HepG2 (cell line): ENCODE data around the gene INHBE. TPM values are rescaled to one million over a fixed set of nuclear protein-coding genes. Genes with fewer than 3 reads are reported as not detected.

Source experiments
- ATAC-seq: fragments of 200-7000 bp; cut with Tn5 transposase; 3 replicates; pipeline ENCODE4 v1.9.1; 2020; ENCODE audit warnings: mild to moderate bottlenecking, moderate library complexity
- BruUV-seq: library from RNA; stranded (reverse); fragments of 400-500 nt; replicated peaks from 2 replicates; lab custom pipeline; 2021; lab: Mats Ljungman, UMichigan
- CTCF ChIA-PET: fragments of 300-600 bp; formaldehyde crosslinking; extraction: SDS; loops from one replicate; lab custom pipeline; 2021; ENCODE audit warnings: low total read pairs, inconsistent platforms, low intra/inter-chr PET ratio; lab: Yijun Ruan, JAX
- POLR2A ChIA-PET: fragments of 350-600 bp; sonication (Branson Sonifier 250); formaldehyde crosslinking; loops from one replicate; lab custom pipeline; 2020; ENCODE audit warnings: antibody characterized with exemption, inconsistent platforms; lab: Yijun Ruan, JAX
- DNase-seq: peaks from one replicate; pipeline ENCODE4 v3.0.0-alpha.2; 2015; ENCODE audit warnings: low spot score
- FAIRE-seq: peaks from 3 replicates; lab custom pipeline; 2011; peaks lifted over from hg19 to GRCh38; lab: Jason Lieb, UNC
- H2AFZ ChIP-seq: one replicate; pipeline ENCODE4 v1.6.1; 2011; ENCODE audit warnings: low read length, inconsistent platforms
- H3K27ac ChIP-seq: fragments of 300-600 bp; 3 replicates; pipeline ENCODE4 v1.8.0; 2011; ENCODE audit warnings: mixed run types, mild to moderate bottlenecking, mixed read lengths, low read length, inconsistent platforms; ENCODE audit not compliant: insufficient read depth; ENCODE audit errors: extremely low read length
- H3K27me3 ChIP-seq, 2 experiments: fragments of 200-600 bp in 1 of 2; 2 replicates in 1 of 2; 3 replicates in 1 of 2; pipeline versions ENCODE4 v1.6.0 to v1.8.0; 2011; ENCODE audit warnings: low read length in 2 of 2, mild to moderate bottlenecking in 2 of 2, moderate library complexity in 2 of 2, inconsistent platforms in 1 of 2; ENCODE audit not compliant: insufficient read depth in 2 of 2, control insufficient read depth in 1 of 2
- H3K36me3 ChIP-seq, 2 experiments: fragments of 200-600 bp in 1 of 2; replicated peaks in 1 of 2; 2 replicates in 1 of 2; 3 replicates in 1 of 2; pipeline versions ENCODE4 v1.5.1 to v1.8.0; 2011; ENCODE audit warnings: low read length in 2 of 2, inconsistent platforms in 1 of 2; ENCODE audit not compliant: insufficient read depth in 2 of 2, control insufficient read depth in 1 of 2
- H3K4me1 ChIP-seq: 2 replicates; pipeline ENCODE4 v1.5.1; 2012; ENCODE audit warnings: low read length, inconsistent platforms; ENCODE audit not compliant: insufficient read depth
- H3K4me2 ChIP-seq: 2 replicates; pipeline ENCODE4 v1.6.0; 2011; ENCODE audit warnings: low read depth, low read length, inconsistent platforms
- H3K4me3 ChIP-seq, 3 experiments: fragments of 200-600 bp in 1 of 3; sonication (generic), shearing (Covaris generic) in 1 of 3; replicated peaks in 1 of 3; 2 replicates each; pipeline ENCODE4 v1.5.1; 2011 to 2016; ENCODE audit warnings: low read length in 3 of 3, inconsistent platforms in 2 of 3, low read depth in 2 of 3, mild to moderate bottlenecking in 2 of 3, control low read depth in 1 of 3, mixed read lengths in 1 of 3; ENCODE audit not compliant: insufficient read depth in 1 of 3
- H3K79me2 ChIP-seq: one replicate; pipeline ENCODE4 v1.6.1; 2011; ENCODE audit warnings: low read length, inconsistent platforms; ENCODE audit not compliant: insufficient read depth
- H3K9ac ChIP-seq: 2 replicates; pipeline ENCODE4 v1.6.0; 2011; ENCODE audit warnings: mild to moderate bottlenecking, low read depth, low read length, inconsistent platforms; ENCODE audit not compliant: insufficient read depth
- H3K9me3 ChIP-seq: 2 replicates; pipeline ENCODE4 v1.5.1; 2012; ENCODE audit warnings: mild to moderate bottlenecking, low read length
- H4K20me1 ChIP-seq: 2 replicates; pipeline ENCODE4 v1.6.0; 2011; ENCODE audit warnings: inconsistent platforms, mild to moderate bottlenecking, low read length, moderate library complexity; ENCODE audit not compliant: insufficient read depth
- ETV5 ChIP-seq: IDR thresholded peaks from 2 replicates; pipeline ENCODE4 v1.6.1; 2018; ENCODE audit warnings: missing biosample characterization, missing genetic modification reagents, inconsistent platforms, borderline replicate concordance
- HES4 ChIP-seq: sonication (generic); formaldehyde crosslinking; IDR thresholded peaks from 2 replicates; pipeline ENCODE4 v1.9.0; 2021; ENCODE audit warnings: mild to moderate bottlenecking, missing genetic modification reagents, borderline replicate concordance
- KDM1A ChIP-seq: IDR thresholded peaks from 2 replicates; pipeline ENCODE4 v1.6.1; 2016; ENCODE audit warnings: missing compliant biosample characterization
- KDM3A ChIP-seq: IDR thresholded peaks from 2 replicates; pipeline ENCODE4 v1.6.1; 2018; ENCODE audit warnings: low read depth, missing compliant biosample characterization
- KDM4B ChIP-seq: sonication (generic); formaldehyde crosslinking; IDR thresholded peaks from 2 replicates; pipeline ENCODE4 v1.4.0; 2020; ENCODE audit warnings: missing genetic modification reagents
- SIX4 ChIP-seq: sonication (generic); formaldehyde crosslinking; IDR thresholded peaks from 2 replicates; pipeline ENCODE4 v1.4.0; 2020; ENCODE audit warnings: missing genetic modification reagents
- TGIF2 ChIP-seq: IDR thresholded peaks from 2 replicates; pipeline ENCODE4 v1.6.1; 2016; ENCODE audit warnings: control low read depth, missing compliant biosample characterization
- ZNF367 ChIP-seq: sonication (generic); formaldehyde crosslinking; IDR thresholded peaks from 2 replicates; pipeline ENCODE4 v1.4.0; 2020; ENCODE audit warnings: missing genetic modification reagents, borderline replicate concordance
- ZNF567 ChIP-seq: sonication (generic); formaldehyde crosslinking; IDR thresholded peaks from 2 replicates; pipeline ENCODE4 v1.8.1; 2023; ENCODE audit warnings: mild to moderate bottlenecking, missing genetic modification reagents, borderline replicate concordance
- ZNF780A ChIP-seq: sonication (generic); formaldehyde crosslinking; IDR thresholded peaks from 2 replicates; pipeline ENCODE4 v1.8.0; 2022; ENCODE audit warnings: mild to moderate bottlenecking, missing genetic modification reagents, moderate library complexity
- WGBS: methylation state at CpG from one replicate; pipeline ENCODE4 v1.1.6; 2017; ENCODE audit warnings: low lambda C conversion rate; 5-methylcytosine and 5-hydroxymethylcytosine counted together
- in situ Hi-C: cut with HindIII; loops from 2 replicates; pipeline ENCODE4 v1.10.0; 2017; ENCODE audit warnings: low pct_unique_long_range_greater_than_20kb; ENCODE audit not compliant: extremely low pct_ligation_motif_present
- intact Hi-C: fragments of 100-400 bp; cut with micrococcal nuclease; formaldehyde crosslinking; loops from one replicate; pipeline ENCODE4 v1.10.0; 2022; ENCODE audit not compliant: unreplicated experiment
- polyA plus RNA-seq, 8 experiments: library from polyadenylated mRNA; depleted of rRNA in 3 of 8; stranded (reverse) in 7 of 8; unstranded in 1 of 8; fragments of >200 nt; fragmentation: Illumina TruSeq in 4 of 8; extraction: Trizol in 4 of 8; gene quantifications; 2 replicates each; pipeline versions ENCODE4 v1.2.1 to v1.2.3, GENCODE V29; 2011 to 2016; ENCODE audit warnings: low read depth in 4 of 8, missing spikeins in 1 of 8, mixed read lengths in 1 of 8; ENCODE audit not compliant: insufficient read depth in 1 of 8
- total RNA-seq, 5 experiments: library from RNA; depleted of rRNA; stranded (reverse); fragments of >200 nt; fragmentation: Illumina TruSeq; extraction: Trizol; gene quantifications; 2 replicates each; pipeline ENCODE4 v1.2.3, GENCODE V29; 2016; ENCODE audit warnings: low read depth in 1 of 5
- TF ChIP-seq, protein P1 (sequence below): sonication (generic); formaldehyde crosslinking; IDR thresholded peaks from 2 replicates; pipeline ENCODE4 v1.5.0; 2020; ENCODE audit warnings: missing genetic modification reagents
- TF ChIP-seq, protein P2 (sequence below): sonication (generic); formaldehyde crosslinking; IDR thresholded peaks from 2 replicates; pipeline ENCODE4 v1.4.0; 2020; ENCODE audit warnings: missing genetic modification reagents, borderline replicate concordance
- TF ChIP-seq, protein P3 (sequence below): IDR thresholded peaks from 2 replicates; pipeline ENCODE4 v1.6.1; 2016; ENCODE audit warnings: control low read depth
- TF ChIP-seq, protein P4 (sequence below): sonication (generic); formaldehyde crosslinking; conservative IDR thresholded peaks from 2 replicates; pipeline ENCODE4 v1.8.0; 2022; ENCODE audit warnings: low read depth, missing genetic modification reagents

Gene INHBE
- total and polyA plus RNA-seq, 2 of the 13 experiments (the other 11 are each of a cell fraction or from before 2014, with no cell fraction given) = 17.0 to 32.0 TPM

DNA sequence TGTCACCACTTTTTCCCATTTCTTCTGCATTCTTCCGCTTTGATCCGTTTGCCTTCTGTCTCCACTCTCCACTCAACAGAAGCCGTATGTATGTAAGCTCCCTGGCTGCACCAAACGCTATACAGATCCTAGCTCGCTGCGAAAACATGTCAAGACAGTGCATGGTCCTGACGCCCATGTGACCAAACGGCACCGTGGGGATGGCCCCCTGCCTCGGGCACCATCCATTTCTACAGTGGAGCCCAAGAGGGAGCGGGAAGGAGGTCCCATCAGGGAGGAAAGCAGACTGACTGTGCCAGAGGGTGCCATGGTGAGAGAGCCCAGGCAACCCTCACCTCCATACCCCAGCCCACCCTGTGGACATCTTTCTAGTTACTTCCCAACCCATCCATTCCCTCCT, 12.8 kb downstream of the INHBE start:
- Histone ChIP-seq H3K4me2 (no peak overlapping the region), H3K4me1 (peaks cover 35% of the 10 kb centered on the region), H3K4me3 (no peak overlapping the region), H3K27ac (no peak overlapping the region), H3K79me2 (no peaks in the 10 kb centered on the region), H3K9ac (no peak overlapping the region), H3K27me3 (peaks cover 0 to 48% of the 10 kb centered on the region in 2 experiments; a peak in 3 of 5 replicates), H2AFZ (no peak overlapping the region), H4K20me1 (no peaks in the 10 kb centered on the region), H3K36me3 (no peaks in the 10 kb centered on the region), H3K9me3 (no peaks in the 10 kb centered on the region)
- FAIRE-seq (no peak), DNase-seq (no peak), ATAC-seq (no peak)
- intact Hi-C loops (no loop called here), in situ Hi-C loops (no loop called here)
- CTCF ChIA-PET = no interaction called here
- POLR2A ChIA-PET = no interaction called here
- WGBS = 50% methylated on average over 11 of the region's 11 CpGs
- TF ChIP-seq ZNF567 (CRISPR knock-in tag) = no peak
- TF ChIP-seq, protein P1, sequence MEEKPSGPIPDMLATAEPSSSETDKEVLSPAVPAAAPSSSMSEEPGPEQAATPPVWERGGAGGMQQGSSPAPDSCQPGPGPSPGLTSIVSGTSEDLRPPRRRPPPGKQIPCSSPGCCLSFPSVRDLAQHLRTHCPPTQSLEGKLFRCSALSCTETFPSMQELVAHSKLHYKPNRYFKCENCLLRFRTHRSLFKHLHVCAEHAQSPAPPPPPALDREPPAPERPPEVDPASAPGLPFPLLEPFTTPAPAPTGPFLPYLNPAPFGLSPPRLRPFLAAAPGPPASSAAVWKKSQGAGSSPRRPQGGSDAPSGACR (CRISPR knock-in tag) = no peak
- TF ChIP-seq ZNF780A (CRISPR knock-in tag) = no peak
- no peak for TF ChIP-seq ETV5 (CRISPR knock-in tag)
- no peak for TF ChIP-seq KDM1A (CRISPR knock-in tag)
- TF ChIP-seq, protein P2, sequence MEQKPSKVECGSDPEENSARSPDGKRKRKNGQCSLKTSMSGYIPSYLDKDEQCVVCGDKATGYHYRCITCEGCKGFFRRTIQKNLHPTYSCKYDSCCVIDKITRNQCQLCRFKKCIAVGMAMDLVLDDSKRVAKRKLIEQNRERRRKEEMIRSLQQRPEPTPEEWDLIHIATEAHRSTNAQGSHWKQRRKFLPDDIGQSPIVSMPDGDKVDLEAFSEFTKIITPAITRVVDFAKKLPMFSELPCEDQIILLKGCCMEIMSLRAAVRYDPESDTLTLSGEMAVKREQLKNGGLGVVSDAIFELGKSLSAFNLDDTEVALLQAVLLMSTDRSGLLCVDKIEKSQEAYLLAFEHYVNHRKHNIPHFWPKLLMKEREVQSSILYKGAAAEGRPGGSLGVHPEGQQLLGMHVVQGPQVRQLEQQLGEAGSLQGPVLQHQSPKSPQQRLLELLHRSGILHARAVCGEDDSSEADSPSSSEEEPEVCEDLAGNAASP (CRISPR knock-in tag) = no peak
- no peak for TF ChIP-seq KDM4B (CRISPR knock-in tag)
- no peak for TF ChIP-seq KDM3A
- no peak for TF ChIP-seq TGIF2 (CRISPR knock-in tag)
- no peak for TF ChIP-seq SIX4 (CRISPR knock-in tag)
- TF ChIP-seq, protein P3, sequence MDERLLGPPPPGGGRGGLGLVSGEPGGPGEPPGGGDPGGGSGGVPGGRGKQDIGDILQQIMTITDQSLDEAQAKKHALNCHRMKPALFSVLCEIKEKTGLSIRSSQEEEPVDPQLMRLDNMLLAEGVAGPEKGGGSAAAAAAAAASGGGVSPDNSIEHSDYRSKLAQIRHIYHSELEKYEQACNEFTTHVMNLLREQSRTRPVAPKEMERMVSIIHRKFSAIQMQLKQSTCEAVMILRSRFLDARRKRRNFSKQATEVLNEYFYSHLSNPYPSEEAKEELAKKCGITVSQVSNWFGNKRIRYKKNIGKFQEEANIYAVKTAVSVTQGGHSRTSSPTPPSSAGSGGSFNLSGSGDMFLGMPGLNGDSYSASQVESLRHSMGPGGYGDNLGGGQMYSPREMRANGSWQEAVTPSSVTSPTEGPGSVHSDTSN = no peak
- no peak for TF ChIP-seq HES4
- TF ChIP-seq ZNF367 = no peak
- TF ChIP-seq, protein P4, sequence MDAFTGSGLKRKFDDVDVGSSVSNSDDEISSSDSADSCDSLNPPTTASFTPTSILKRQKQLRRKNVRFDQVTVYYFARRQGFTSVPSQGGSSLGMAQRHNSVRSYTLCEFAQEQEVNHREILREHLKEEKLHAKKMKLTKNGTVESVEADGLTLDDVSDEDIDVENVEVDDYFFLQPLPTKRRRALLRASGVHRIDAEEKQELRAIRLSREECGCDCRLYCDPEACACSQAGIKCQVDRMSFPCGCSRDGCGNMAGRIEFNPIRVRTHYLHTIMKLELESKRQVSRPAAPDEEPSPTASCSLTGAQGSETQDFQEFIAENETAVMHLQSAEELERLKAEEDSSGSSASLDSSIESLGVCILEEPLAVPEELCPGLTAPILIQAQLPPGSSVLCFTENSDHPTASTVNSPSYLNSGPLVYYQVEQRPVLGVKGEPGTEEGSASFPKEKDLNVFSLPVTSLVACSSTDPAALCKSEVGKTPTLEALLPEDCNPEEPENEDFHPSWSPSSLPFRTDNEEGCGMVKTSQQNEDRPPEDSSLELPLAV (CRISPR knock-in tag) = no peak
- no TSS peak for BruUV-seq
